Glomerular endothelial cell (primary cell): ENCODE measurements around the gene CYP4X1. TPM values are rescaled to one million over a fixed set of nuclear protein-coding genes. Genes with fewer than 3 reads are reported as not detected.
"Not testable (repeated sequence)": the region's sequence is repeated elsewhere in the genome, so short reads cannot be mapped to it uniquely, and the experiment has no call there.

Source experiments
- DNase-seq: peaks from one replicate; pipeline ENCODE4 v3.0.0-alpha.2; 2011; ENCODE audit warnings: low read depth, low spot score; ENCODE audit errors: extremely low read depth
- total RNA-seq: library from RNA; depleted of rRNA; stranded (reverse); fragments of >200 nt; gene quantifications from 2 replicates; pipeline ENCODE4 v1.2.3, GENCODE V29; 2015

The CYP4X1 gene
- total RNA-seq, result 1.6 TPM in 1 of 2 replicates, not detected in the other

- peak; percentile 23 for DNase-seq
Measured at GRCh38 chr1:47023268-47024140, at the start of gene CYP4X1. Gene CYP4X1 (plus strand): TSS chr1:47023669. CDS start chr1:47023818, 149 bp downstream.

DNA sequence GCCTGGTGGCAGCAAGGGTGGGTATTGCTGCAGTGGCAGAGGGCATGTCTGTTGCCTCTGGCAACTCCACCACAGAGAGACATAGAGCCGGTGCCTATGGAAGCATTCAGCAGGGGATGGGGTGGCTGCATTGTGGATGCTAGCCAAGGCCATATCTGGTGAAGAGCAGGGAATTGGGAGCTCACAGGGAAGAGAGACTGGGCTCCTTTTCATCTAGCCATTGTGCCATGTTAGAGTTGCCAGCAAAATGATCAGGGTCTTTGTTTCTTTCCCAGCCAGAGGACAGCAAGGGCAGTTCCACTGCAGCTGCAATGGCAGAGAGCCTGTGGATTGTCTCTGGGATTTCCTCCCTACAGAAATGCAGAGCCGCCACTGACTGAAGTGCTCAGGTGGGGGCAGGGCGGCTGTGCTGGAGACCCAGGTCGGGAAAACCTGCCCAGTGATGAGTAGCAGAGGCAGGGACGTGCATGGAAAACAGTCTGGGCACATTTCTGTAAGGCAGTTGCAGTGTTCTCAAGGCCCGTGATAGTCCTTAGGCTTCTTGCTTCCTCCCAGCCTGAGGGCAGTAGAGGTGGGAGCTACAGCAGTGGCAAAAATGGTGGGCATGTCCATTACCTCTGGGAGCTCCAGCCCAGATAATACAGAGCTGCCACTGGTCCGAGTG is 40.2 kb upstream of the CYP4X1 start:
- DNase-seq, result no peak

DNA sequence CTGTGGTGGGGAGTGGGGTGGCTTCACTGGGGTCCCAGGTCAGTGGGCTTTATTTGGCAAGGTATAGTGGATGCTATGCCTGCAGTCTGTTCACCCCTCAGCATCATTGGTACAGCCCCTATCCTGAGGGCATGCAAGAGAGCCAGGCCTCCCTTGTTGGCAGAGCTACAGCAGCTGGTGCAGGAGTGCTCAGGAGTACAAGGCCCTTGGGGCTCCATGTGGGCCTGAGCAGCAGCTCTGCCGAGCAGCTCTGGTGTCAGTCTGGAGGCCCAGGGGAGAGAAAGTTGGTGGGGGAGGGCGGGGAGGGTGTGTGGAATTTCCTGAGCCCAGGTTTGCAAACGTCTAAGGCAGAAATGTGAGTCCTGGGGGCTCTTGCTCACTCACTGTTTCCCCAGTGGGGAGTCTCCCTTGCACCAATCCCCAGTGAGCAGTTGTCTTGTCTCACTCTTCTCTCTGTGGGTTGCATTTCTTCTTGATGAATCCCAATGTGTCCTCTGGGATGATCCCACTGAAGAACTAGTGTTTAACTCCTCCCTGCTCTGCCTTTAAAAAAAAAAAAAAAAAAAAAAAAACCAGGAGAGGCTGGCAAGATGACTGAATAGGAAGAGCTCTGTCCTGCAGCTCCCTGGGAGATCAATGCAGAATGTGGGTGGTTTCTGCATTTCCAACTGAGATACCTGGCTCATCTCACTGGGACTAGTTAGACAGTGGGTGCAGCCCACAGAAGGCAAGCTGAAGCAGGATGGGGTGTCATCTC is 39.5 kb upstream of the CYP4X1 start:
- no peak for DNase-seq

GRCh38 chr1:46990541-46990940 is 32.9 kb upstream of the CYP4X1 start:
- DNase-seq, result not testable (repeated sequence)

GRCh38 chr1:46991083-46991923 is 32.2 kb upstream of the CYP4X1 start:
- no peak for DNase-seq

DNA sequence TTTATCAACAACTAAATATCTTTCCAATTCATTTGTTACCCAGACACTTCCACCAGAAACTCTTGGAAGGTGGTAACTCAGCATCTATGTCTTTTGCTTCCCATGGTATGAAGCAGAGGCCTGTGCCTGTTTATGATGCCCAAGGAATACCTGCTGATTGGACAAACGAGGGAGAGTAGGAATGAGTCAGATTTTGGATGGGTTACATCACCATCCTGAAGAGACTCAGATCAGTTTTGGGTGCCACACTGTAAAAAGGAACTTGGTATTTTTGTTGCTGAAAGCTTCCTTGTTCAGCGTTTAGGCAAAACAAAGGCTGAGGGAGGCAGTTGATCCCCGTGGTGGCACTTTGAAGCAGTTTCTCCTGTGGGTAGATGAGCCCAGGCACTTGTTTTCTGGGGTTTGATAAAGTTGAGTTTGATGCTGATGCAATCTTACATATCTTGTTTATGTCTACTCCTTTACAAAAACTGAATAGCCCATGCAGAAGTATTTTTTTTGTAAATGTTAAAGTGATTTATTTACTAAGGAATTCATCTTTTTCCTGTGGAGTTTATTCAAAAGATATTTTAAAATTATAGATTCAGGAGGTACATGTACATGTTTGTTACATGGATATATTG is 26.7 kb upstream of the CYP4X1 start:
- no peak for DNase-seq

- no peak for DNase-seq
Measured at GRCh38 chr1:47002211-47002610, 21.3 kb upstream of the CYP4X1 start.

GRCh38 chr1:47003896-47004403 is 19.5 kb upstream of the CYP4X1 start:
- DNase-seq, result no peak

DNA sequence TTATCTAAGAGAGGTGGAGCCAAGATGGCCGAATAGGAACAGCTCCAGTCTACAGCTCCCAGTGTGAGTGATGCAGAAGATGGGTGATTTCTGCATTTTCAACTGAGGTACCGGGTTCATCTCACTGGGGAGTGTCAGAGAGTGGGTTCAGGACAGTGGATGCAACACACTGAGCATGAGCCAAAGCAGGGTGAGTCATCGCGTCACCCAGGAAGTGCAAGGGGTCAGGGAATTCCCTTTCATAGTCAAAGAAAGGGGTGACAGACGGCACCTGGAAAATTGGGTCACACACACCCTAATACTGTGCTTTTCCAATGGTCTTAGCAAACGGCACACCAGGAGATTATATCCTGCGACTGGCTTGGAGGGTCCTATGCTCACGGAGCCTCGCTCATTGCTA is 17.0 kb upstream of the CYP4X1 start:
- not testable (repeated sequence) for DNase-seq

- no peak for DNase-seq
Measured at GRCh38 chr1:47013293-47013692, 10.2 kb upstream of the CYP4X1 start.

DNA sequence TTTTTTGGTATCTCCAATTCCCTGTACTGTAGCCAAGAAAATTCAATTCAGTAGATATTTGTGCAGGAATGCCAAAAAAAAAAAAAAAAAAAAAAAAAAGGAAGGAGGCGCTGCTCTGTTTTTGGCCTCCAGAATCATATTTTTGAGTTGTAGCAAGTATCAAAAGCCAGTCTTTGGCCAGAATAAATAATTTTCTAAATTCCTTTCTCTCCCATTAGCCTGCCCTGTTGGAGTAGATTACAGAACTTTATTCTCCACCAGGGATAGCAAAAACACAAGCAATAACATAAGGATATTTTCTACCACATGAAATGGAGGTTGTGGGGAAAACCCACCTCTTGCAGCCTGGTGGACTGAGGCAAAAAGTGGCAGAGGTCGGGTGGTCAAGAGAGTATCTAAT is 2.4 kb upstream of the CYP4X1 start:
- no peak for DNase-seq

DNA sequence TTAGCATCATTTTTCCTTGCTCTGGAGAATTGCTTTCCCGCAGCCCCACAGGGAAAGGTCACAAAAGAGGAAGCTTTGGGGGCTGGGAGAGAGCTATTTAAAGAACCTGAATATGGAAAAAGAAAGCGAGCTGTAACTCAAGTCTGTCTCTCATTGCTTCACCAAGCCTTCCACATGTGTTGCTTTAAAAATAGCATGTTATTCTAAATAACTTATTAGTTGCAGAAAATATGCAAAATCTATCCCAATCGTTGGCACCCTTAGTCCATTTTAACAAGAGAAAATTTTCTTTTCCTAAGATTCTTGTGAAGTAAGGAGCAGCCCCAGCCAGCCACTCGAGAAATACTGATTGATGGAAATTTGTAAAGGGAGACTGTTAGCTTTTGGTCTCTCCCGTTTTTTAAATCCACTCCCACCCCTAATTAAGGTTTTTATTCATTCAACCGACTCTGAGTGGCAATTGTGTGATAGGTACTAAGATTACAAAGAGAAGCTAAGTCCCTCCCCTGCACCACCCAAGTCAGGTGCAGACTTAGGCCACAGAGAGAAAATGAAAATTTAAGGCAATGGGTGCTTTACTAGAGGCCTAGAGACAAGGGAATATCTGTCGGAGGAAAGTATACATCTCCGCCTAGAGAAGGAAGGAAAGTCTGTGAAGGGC is 802 bp downstream of the CYP4X1 start:
- DNase-seq, result no peak

GRCh38 chr1:47030170-47030805 is 6.8 kb downstream of the CYP4X1 start:
- no peak for DNase-seq

- peak; percentile 31 for DNase-seq
Measured at GRCh38 chr1:47031059-47031458, 7.6 kb downstream of the CYP4X1 start.

DNA sequence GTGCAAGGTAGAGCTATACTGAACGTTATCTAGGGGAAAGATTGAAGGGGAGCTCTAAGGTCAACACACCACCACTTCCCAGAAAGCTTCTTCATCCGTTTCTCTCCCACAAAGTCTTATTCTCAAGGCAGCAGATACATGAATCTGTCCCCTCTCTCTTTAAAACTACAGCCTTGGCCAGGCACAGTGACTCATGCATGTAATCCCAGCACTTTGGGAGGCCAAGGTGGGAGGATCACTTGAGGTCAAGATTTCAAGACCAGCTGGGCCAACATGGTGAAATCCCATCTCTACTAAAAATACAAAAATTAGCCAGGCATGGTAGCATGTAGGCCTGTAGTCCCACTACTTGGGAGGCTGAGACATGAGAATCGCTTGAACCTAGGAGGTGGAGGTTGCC is 8.1 kb downstream of the CYP4X1 start:
- DNase-seq, result no peak

GRCh38 chr1:47036764-47037163 is 13.3 kb downstream of the CYP4X1 start:
- no peak for DNase-seq

- DNase-seq, result no peak
Measured at GRCh38 chr1:47059376-47059775, 35.9 kb downstream of the CYP4X1 start.

DNA sequence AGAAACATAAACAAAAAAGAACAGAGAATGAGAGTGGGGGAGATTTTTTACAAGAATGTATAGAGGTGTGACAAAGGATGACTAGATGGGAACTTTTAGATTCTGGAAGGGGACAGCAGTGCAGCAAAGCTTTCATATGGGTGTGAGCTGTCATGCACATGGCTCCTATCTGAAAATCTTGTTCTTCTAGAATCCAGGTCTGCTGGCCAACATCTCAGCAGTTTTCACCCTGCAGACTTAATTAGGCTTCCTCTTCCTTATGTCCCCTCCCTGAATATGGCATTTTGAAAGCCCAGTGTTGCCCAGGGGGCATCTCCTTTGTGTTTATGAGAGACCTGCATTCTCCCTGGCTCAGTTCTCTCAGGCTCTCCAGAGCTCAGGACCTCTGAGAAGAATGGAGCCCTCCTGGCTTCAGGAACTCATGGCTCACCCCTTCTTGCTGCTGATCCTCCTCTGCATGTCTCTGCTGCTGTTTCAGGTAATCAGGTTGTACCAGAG is 43.7 kb downstream of the CYP4X1 start, which contains the start of gene CYP4Z1:
Gene CYP4Z1 (plus strand): TSS at position 135 of the 498 bp plus-strand sequence. CDS start 260 bp downstream, at position 395.
- no peak for DNase-seq
